Pancreas (tissue), 10 donors: ENCODE measurements around the gene LITAFD. TPM values are rescaled to one million over a fixed set of nuclear protein-coding genes. Genes with fewer than 3 reads are reported as not detected.

Source experiments
- ATAC-seq, 4 donors: fragments of 200-7000 bp; cut with Tn5 transposase; one replicate each; pipeline versions ENCODE4 v1.8.0 to v1.9.1; 2020; ENCODE audit warnings: mild to moderate bottlenecking in 4 of 4, moderate library complexity in 4 of 4
- DNase-seq, 6 donors: peaks; one replicate each; pipeline ENCODE4 v3.0.0-alpha.2; 2020
- FAIRE-seq: peaks from 2 replicates; lab custom pipeline; 2012; peaks lifted over from hg19 to GRCh38; lab: Jason Lieb, UNC
- H3K27ac ChIP-seq, 4 donors: fragments of 200-600 bp; sonication (generic); 1 replicate in 3 of 4; 2 replicates in 1 of 4; pipeline versions ENCODE4 v1.5.0 to v1.8.0; 2020
- H3K27me3 ChIP-seq, 4 donors: fragments of 200-600 bp; one replicate each; pipeline ENCODE4 v1.8.0; 2021
- H3K36me3 ChIP-seq, 3 donors: fragments of 200-600 bp; sonication (generic) in 1 of 3; one replicate each; pipeline versions ENCODE4 v1.5.0 to v1.8.0; 2020 to 2021
- H3K4me1 ChIP-seq, 3 donors: fragments of 200-600 bp; one replicate each; pipeline ENCODE4 v1.8.0; 2021
- H3K4me3 ChIP-seq, 4 donors: fragments of 200-600 bp; sonication (generic) in 2 of 4; one replicate each; pipeline versions ENCODE4 v1.5.0 to v1.8.0; 2020 to 2021
- H3K9me3 ChIP-seq, 4 donors: fragments of 200-600 bp; one replicate each; pipeline ENCODE4 v1.8.0; 2021
- WGBS, 2 donors: extraction: QIAGEN DNeasy Blood & Tissue Kit; methylation state at CpG; one replicate each; pipeline ENCODE4 v1.1.7; 2013; 5-methylcytosine and 5-hydroxymethylcytosine counted together
- intact Hi-C, 3 donors: fragments of 100-400 bp; cut with DNase I; formaldehyde crosslinking; loops; one replicate each; pipeline versions ENCODE4 v1.11.1 to v1.14.2; 2022
- polyA plus RNA-seq, 2 donors: library from polyadenylated mRNA; stranded (reverse); fragments of 200-250 nt; gene quantifications; one replicate each; pipeline ENCODE4 v1.2.3, GENCODE V29; 2013
- total RNA-seq, 6 donors: library from RNA; stranded (reverse); fragmentation: NEBNext Ultra II Directional in 4 of 6; extraction: Animal tissue kit (Norgen Biotek cat#: 25700) in 4 of 6; gene quantifications; one replicate each; pipeline versions ENCODE4 v1.2.1 to v1.2.4, GENCODE V29; 2021 to 2023
- TF ChIP-seq, protein P1 (sequence below), 4 donors: fragments of 200-600 bp; sonication (generic) in 3 of 4; IDR thresholded peaks; one replicate each; pipeline versions ENCODE4 v1.5.0 to v1.8.0; 2021; ENCODE audit warnings: antibody characterized with exemption in 4 of 4
- donor health status: healthy with polysubstance abuse.
- donor health status: DM: no; HTN: no; CAD: no; lungs with moderate emphysema.
- donor health status: DM: no; HTN: no; CAD: no.
- donor health status: control.
- donor health status: control.
- donor health status: Bipolar disorder and iron deficiency.
- donor health status: DM: yes; HTN: yes; CAD: no.
- donor health status: DM: no; HTN: no; CAD: no.
- donor health status: DM: no; HTN: no; CAD: no.
- donor health status: DM: yes; HTN: yes; CAD: no.

Gene LITAFD
- total and polyA plus RNA-seq, 8 donors = not detected

GRCh38 chr16:8848939-8849391 lies 33.2 kb upstream of the LITAFD start:
- no peak overlapping the region for H3K27ac ChIP-seq
- H3K4me1 ChIP-seq = no peaks in the 10 kb centered on the region
- H3K27me3 ChIP-seq = no peaks in the 10 kb centered on the region
- TF ChIP-seq, protein P1, sequence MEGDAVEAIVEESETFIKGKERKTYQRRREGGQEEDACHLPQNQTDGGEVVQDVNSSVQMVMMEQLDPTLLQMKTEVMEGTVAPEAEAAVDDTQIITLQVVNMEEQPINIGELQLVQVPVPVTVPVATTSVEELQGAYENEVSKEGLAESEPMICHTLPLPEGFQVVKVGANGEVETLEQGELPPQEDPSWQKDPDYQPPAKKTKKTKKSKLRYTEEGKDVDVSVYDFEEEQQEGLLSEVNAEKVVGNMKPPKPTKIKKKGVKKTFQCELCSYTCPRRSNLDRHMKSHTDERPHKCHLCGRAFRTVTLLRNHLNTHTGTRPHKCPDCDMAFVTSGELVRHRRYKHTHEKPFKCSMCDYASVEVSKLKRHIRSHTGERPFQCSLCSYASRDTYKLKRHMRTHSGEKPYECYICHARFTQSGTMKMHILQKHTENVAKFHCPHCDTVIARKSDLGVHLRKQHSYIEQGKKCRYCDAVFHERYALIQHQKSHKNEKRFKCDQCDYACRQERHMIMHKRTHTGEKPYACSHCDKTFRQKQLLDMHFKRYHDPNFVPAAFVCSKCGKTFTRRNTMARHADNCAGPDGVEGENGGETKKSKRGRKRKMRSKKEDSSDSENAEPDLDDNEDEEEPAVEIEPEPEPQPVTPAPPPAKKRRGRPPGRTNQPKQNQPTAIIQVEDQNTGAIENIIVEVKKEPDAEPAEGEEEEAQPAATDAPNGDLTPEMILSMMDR (IDR thresholded peaks at IDR 0.05) = no peak
- no peak overlapping the region for H3K4me3 ChIP-seq
- H3K9me3 ChIP-seq = no peaks in the 10 kb centered on the region
- no peak for FAIRE-seq
- intact Hi-C loops = no loop called here
- peak in 1 of 4 donors; percentile 2 for ATAC-seq
- DNase-seq = peak in 1 of 6 donors; percentile 38
- 84 to 87% methylated on average over 8 of the region's 8 CpGs for WGBS, 2 donors
- H3K36me3 ChIP-seq = peaks cover 0 to 22% (median 9%) of the 10 kb centered on the region in 3 donors

GRCh38 chr16:8849411-8850011 lies 32.6 kb upstream of the LITAFD start:
- Histone ChIP-seq H3K4me1 (no peaks in the 10 kb centered on the region), H3K36me3 (peaks cover 0 to 22% (median 9%) of the 10 kb centered on the region in 3 donors), H3K9me3 (no peaks in the 10 kb centered on the region), H3K27me3 (no peaks in the 10 kb centered on the region), H3K27ac (no peak overlapping the region), H3K4me3 (no peak overlapping the region)
- intact Hi-C loops = no loop called here
- FAIRE-seq (no peak), ATAC-seq (no peak), DNase-seq (peak in 1 of 6 donors; percentile 53)
- TF ChIP-seq, protein P1 (IDR thresholded peaks at IDR 0.05) = no peak
- 82 to 87% methylated on average over 19 of the region's 19 CpGs for WGBS, 2 donors

DNA sequence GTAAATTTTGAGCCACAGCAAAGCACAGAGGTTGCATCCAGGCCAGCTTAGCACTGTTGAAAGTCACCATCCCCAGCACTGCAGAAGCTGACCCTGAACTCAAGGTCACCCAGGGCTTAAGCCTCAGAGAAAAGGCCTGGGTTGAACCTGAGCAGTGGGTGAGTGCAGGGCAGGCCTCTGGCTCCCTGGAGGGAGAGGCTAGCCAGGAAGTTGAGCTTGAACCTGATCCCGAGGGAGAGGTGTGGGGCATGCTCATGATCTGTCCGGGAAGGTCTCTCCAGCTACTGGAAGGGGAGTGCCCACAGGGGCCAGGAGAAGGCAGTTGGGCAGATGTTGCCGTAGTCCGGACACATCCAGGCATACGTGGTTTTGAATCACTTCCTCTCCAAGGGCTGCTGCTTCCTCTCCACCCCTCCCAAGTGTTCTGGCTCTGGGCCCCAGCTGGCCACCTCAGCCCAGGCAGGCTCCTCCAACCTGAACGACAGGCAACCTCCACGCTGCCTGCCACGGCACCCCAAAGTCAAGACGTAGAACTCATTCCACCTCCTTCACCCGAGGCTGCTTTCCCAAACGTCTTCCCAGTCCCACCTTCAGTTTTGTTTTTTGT lies 31.8 kb upstream of the LITAFD start:
- ATAC-seq = peak; percentile 15 to 53 (median 46)
- TF ChIP-seq, protein P1 (IDR thresholded peaks at IDR 0.05) = no peak
- Histone ChIP-seq H3K27me3 (no peaks in the 10 kb centered on the region), H3K36me3 (peaks cover 0 to 26% (median 9%) of the 10 kb centered on the region in 3 donors), H3K4me3 (no peak overlapping the region), H3K9me3 (no peaks in the 10 kb centered on the region), H3K4me1 (no peaks in the 10 kb centered on the region), H3K27ac (peak overlapping the region in 2 of 4 donors; percentile 27 to 31)
- 61 to 73% methylated on average over 11 of the region's 11 CpGs for WGBS, 2 donors
- peak in 2 of 6 donors; percentile 56 to 69 for DNase-seq
- FAIRE-seq = no peak
- intact Hi-C loops = no loop called here

DNA sequence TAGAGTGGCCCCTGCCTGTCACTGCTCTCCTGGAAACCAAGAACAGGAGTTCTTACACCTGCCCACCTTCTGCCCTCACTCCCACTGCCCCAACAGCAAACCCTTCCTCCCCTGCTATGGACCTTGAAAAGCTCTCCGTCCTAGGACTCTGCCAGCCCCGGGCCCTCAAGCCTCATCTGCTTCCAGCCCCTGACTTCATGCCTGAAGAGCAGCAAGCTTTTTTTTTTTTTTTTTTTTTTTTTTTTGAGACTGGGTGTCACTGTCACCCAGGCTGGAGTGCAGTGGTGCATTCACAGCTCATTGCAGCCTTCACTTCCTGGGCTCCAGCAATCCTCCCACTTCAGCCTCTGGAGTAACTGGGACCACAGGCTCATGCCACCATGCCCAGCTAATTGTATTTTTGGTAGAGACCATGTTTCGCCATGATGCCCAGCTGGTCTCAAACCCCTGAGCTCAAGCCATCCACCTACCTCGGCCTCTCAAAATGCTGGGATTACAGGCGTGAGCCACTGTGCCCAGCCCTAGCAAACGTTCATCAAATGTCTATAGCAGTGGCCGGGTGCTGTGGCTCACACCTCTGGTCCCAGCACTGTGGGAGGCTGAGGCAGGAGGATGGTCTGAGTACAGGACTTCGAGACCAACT lies 30.3 kb upstream of the LITAFD start:
- intact Hi-C loops = no loop called here
- no peak overlapping the region for H3K4me3 ChIP-seq
- ATAC-seq = no peak
- no peak for FAIRE-seq
- peaks cover 0 to 32% (median 9%) of the 10 kb centered on the region in 3 donors for H3K36me3 ChIP-seq
- no peak overlapping the region for H3K27ac ChIP-seq
- TF ChIP-seq, protein P1 (IDR thresholded peaks at IDR 0.05) = no peak
- no peaks in the 10 kb centered on the region for H3K9me3 ChIP-seq
- 90 to 91% methylated on average over 8 of the region's 8 CpGs for WGBS, 2 donors
- no peaks in the 10 kb centered on the region for H3K27me3 ChIP-seq
- DNase-seq = peak in 2 of 6 donors; percentile 31 to 41
- H3K4me1 ChIP-seq = no peaks in the 10 kb centered on the region
